ENCODE results near the gene TNFSF4.
"Not testable (repeated sequence)": the region's sequence is repeated elsewhere in the genome, so short reads cannot be mapped to it uniquely, and the experiment has no call there.

Gene TNFSF4

GRCh38 chr1:173171152-173171551 is 36.0 kb downstream of the TNFSF4 start:
- no peaks in the 10 kb centered on the region for H3K4me1 ChIP-seq (ENCODE audit: insufficient read depth, low read length)
- no peaks in the 10 kb centered on the region for H3K27me3 ChIP-seq (ENCODE audit: insufficient read depth, low read length)
- no peak overlapping the region for H2AFZ ChIP-seq (ENCODE audit: low read depth, low read length)
- H3K36me3 ChIP-seq (ENCODE audit: insufficient read depth, low read length): no peaks in the 10 kb centered on the region
- peaks cover 6% of the 10 kb centered on the region for H3K9me3 ChIP-seq (ENCODE audit: low read length)
- no peak overlapping the region for H3K4me3 ChIP-seq (ENCODE audit: low read length)

GRCh38 chr1:173168941-173169340 is 38.2 kb downstream of the TNFSF4 start:
- Histone ChIP-seq H3K36me3 (ENCODE audit: insufficient read depth, low read length) (no peaks in the 10 kb centered on the region), H3K4me3 (ENCODE audit: low read length) (no peak overlapping the region), H2AFZ (ENCODE audit: low read depth, low read length) (no peak overlapping the region), H3K27me3 (ENCODE audit: insufficient read depth, low read length) (no peaks in the 10 kb centered on the region), H3K4me1 (ENCODE audit: insufficient read depth, low read length) (no peaks in the 10 kb centered on the region), H3K9me3 (ENCODE audit: low read length) (peaks cover 6% of the 10 kb centered on the region)

GRCh38 chr1:173164686-173165085 is 42.4 kb downstream of the TNFSF4 start:
- Histone ChIP-seq H3K27me3 (ENCODE audit: insufficient read depth, low read length) (no peaks in the 10 kb centered on the region), H3K4me3 (ENCODE audit: low read length) (no peak overlapping the region), H3K4me1 (ENCODE audit: insufficient read depth, low read length) (no peaks in the 10 kb centered on the region), H3K36me3 (ENCODE audit: insufficient read depth, low read length) (no peaks in the 10 kb centered on the region), H2AFZ (ENCODE audit: low read depth, low read length) (no peak overlapping the region), H3K9me3 (ENCODE audit: low read length) (no peaks in the 10 kb centered on the region)

GRCh38 chr1:173164178-173164577 is 43.0 kb downstream of the TNFSF4 start:
- no peak overlapping the region for H3K4me3 ChIP-seq (ENCODE audit: low read length)
- no peaks in the 10 kb centered on the region for H3K27me3 ChIP-seq (ENCODE audit: insufficient read depth, low read length)
- no peaks in the 10 kb centered on the region for H3K36me3 ChIP-seq (ENCODE audit: insufficient read depth, low read length)
- H3K4me1 ChIP-seq (ENCODE audit: insufficient read depth, low read length): no peaks in the 10 kb centered on the region
- no peaks in the 10 kb centered on the region for H3K9me3 ChIP-seq (ENCODE audit: low read length)
- H2AFZ ChIP-seq (ENCODE audit: low read depth, low read length): no peak overlapping the region

GRCh38 chr1:173163222-173163621 is 43.9 kb downstream of the TNFSF4 start:
- Histone ChIP-seq H3K27me3 (ENCODE audit: insufficient read depth, low read length) (no peaks in the 10 kb centered on the region), H3K36me3 (ENCODE audit: insufficient read depth, low read length) (no peaks in the 10 kb centered on the region), H3K4me3 (ENCODE audit: low read length) (no peak overlapping the region), H2AFZ (ENCODE audit: low read depth, low read length) (no peak overlapping the region), H3K4me1 (ENCODE audit: insufficient read depth, low read length) (no peaks in the 10 kb centered on the region), H3K9me3 (ENCODE audit: low read length) (no peaks in the 10 kb centered on the region)

GRCh38 chr1:173162601-173163000 is 44.5 kb downstream of the TNFSF4 start:
- H3K27me3 ChIP-seq (ENCODE audit: insufficient read depth, low read length): no peaks in the 10 kb centered on the region

GRCh38 chr1:173161510-173162221 is 45.5 kb downstream of the TNFSF4 start:
- Histone ChIP-seq H3K9me3 (ENCODE audit: low read length) (no peaks in the 10 kb centered on the region), H3K4me3 (ENCODE audit: low read length) (no peak overlapping the region), H3K27me3 (ENCODE audit: insufficient read depth, low read length) (no peaks in the 10 kb centered on the region), H3K4me1 (ENCODE audit: insufficient read depth, low read length) (no peaks in the 10 kb centered on the region), H2AFZ (ENCODE audit: low read depth, low read length) (no peak overlapping the region), H3K36me3 (ENCODE audit: insufficient read depth, low read length) (no peaks in the 10 kb centered on the region)

More at GRCh38 chr1:173162601-173163000, 44.5 kb downstream of the TNFSF4 start:
- no peaks in the 10 kb centered on the region for H3K4me1 ChIP-seq (ENCODE audit: insufficient read depth, low read length)
- no peak overlapping the region for H3K4me3 ChIP-seq (ENCODE audit: low read length)
- H3K9me3 ChIP-seq (ENCODE audit: low read length): no peaks in the 10 kb centered on the region
- H2AFZ ChIP-seq (ENCODE audit: low read depth, low read length): no peak overlapping the region
- H3K36me3 ChIP-seq (ENCODE audit: insufficient read depth, low read length): no peaks in the 10 kb centered on the region

- H2AFZ ChIP-seq (ENCODE audit: low read depth, low read length); H3K27me3 ChIP-seq (ENCODE audit: insufficient read depth, low read length); H3K4me3 ChIP-seq (ENCODE audit: low read length); H3K4me1 ChIP-seq (ENCODE audit: insufficient read depth, low read length); H3K36me3 ChIP-seq (ENCODE audit: insufficient read depth, low read length); H3K9me3 ChIP-seq (ENCODE audit: low read length): not testable (repeated sequence)
Observed at GRCh38 chr1:173153964-173154363, 53.2 kb downstream of the TNFSF4 start.

GRCh38 chr1:173153503-173153902 is 53.6 kb downstream of the TNFSF4 start:
- Histone ChIP-seq H3K27me3 (ENCODE audit: insufficient read depth, low read length) (no peaks in the 10 kb centered on the region), H3K9me3 (ENCODE audit: low read length) (no peaks in the 10 kb centered on the region), H3K4me3 (ENCODE audit: low read length) (no peak overlapping the region), H3K36me3 (ENCODE audit: insufficient read depth, low read length) (no peaks in the 10 kb centered on the region), H2AFZ (ENCODE audit: low read depth, low read length) (no peak overlapping the region), H3K4me1 (ENCODE audit: insufficient read depth, low read length) (no peaks in the 10 kb centered on the region)

- Histone ChIP-seq H3K9me3 (ENCODE audit: low read length) (no peaks in the 10 kb centered on the region), H3K4me1 (ENCODE audit: insufficient read depth, low read length) (no peaks in the 10 kb centered on the region), H3K36me3 (ENCODE audit: insufficient read depth, low read length) (no peaks in the 10 kb centered on the region), H2AFZ (ENCODE audit: low read depth, low read length) (no peak overlapping the region), H3K4me3 (ENCODE audit: low read length) (no peak overlapping the region), H3K27me3 (ENCODE audit: insufficient read depth, low read length) (no peaks in the 10 kb centered on the region)
Observed at GRCh38 chr1:173152598-173152997, 54.5 kb downstream of the TNFSF4 start.

GRCh38 chr1:173150795-173151194 is 56.3 kb downstream of the TNFSF4 start:
- no peaks in the 10 kb centered on the region for H3K4me1 ChIP-seq (ENCODE audit: insufficient read depth, low read length)
- no peaks in the 10 kb centered on the region for H3K9me3 ChIP-seq (ENCODE audit: low read length)
- H3K27me3 ChIP-seq (ENCODE audit: insufficient read depth, low read length): no peaks in the 10 kb centered on the region
- no peak overlapping the region for H3K4me3 ChIP-seq (ENCODE audit: low read length)
- no peak overlapping the region for H2AFZ ChIP-seq (ENCODE audit: low read depth, low read length)
- H3K36me3 ChIP-seq (ENCODE audit: insufficient read depth, low read length): no peaks in the 10 kb centered on the region

- no peaks in the 10 kb centered on the region for H3K36me3 ChIP-seq (ENCODE audit: insufficient read depth, low read length)
- H3K27me3 ChIP-seq (ENCODE audit: insufficient read depth, low read length): no peaks in the 10 kb centered on the region
- H3K9me3 ChIP-seq (ENCODE audit: low read length): no peaks in the 10 kb centered on the region
- H3K4me1 ChIP-seq (ENCODE audit: insufficient read depth, low read length): no peaks in the 10 kb centered on the region
- H2AFZ ChIP-seq (ENCODE audit: low read depth, low read length): no peak overlapping the region
- H3K4me3 ChIP-seq (ENCODE audit: low read length): no peak overlapping the region
Observed at GRCh38 chr1:173149887-173150286, 57.2 kb downstream of the TNFSF4 start.

GRCh38 chr1:173148971-173149370 is 58.2 kb downstream of the TNFSF4 start:
- Histone ChIP-seq H3K27me3 (ENCODE audit: insufficient read depth, low read length) (no peaks in the 10 kb centered on the region), H3K4me3 (ENCODE audit: low read length) (no peak overlapping the region)

GRCh38 chr1:173148545-173148944 is 58.6 kb downstream of the TNFSF4 start:
- Histone ChIP-seq H3K27me3 (ENCODE audit: insufficient read depth, low read length) (no peaks in the 10 kb centered on the region), H3K4me3 (ENCODE audit: low read length) (no peak overlapping the region)

More at GRCh38 chr1:173148971-173149370, 58.2 kb downstream of the TNFSF4 start:
- H2AFZ ChIP-seq (ENCODE audit: low read depth, low read length): no peak overlapping the region
- no peaks in the 10 kb centered on the region for H3K9me3 ChIP-seq (ENCODE audit: low read length)
- H3K4me1 ChIP-seq (ENCODE audit: insufficient read depth, low read length): no peaks in the 10 kb centered on the region
- no peaks in the 10 kb centered on the region for H3K36me3 ChIP-seq (ENCODE audit: insufficient read depth, low read length)

More at GRCh38 chr1:173148545-173148944, 58.6 kb downstream of the TNFSF4 start:
- Histone ChIP-seq H3K9me3 (ENCODE audit: low read length) (no peaks in the 10 kb centered on the region), H2AFZ (ENCODE audit: low read depth, low read length) (no peak overlapping the region), H3K36me3 (ENCODE audit: insufficient read depth, low read length) (no peaks in the 10 kb centered on the region), H3K4me1 (ENCODE audit: insufficient read depth, low read length) (no peaks in the 10 kb centered on the region)
